ENCODE data around the gene SNAP23.
"Not testable (repeated sequence)": the region's sequence is repeated elsewhere in the genome, so short reads cannot be mapped to it uniquely, and the experiment has no call there.

Gene SNAP23

GRCh38 chr15:42498212-42499068 lies 3.0 kb downstream of the SNAP23 start:
- DNase-seq = no peak

GRCh38 chr15:42499858-42500609 lies 4.6 kb downstream of the SNAP23 start:
- DNase-seq = no peak

- DNase-seq = no peak
These were observed 7.0 kb downstream of the SNAP23 start for GRCh38 chr15:42502477-42502876.

GRCh38 chr15:42503825-42504224 lies 8.4 kb downstream of the SNAP23 start:
- DNase-seq = no peak

GRCh38 chr15:42504631-42505030 lies 9.2 kb downstream of the SNAP23 start:
- no peak for DNase-seq

- no peak for DNase-seq
These were observed 12.1 kb downstream of the SNAP23 start for GRCh38 chr15:42507514-42507913.

GRCh38 chr15:42508263-42508690 lies 12.8 kb downstream of the SNAP23 start:
- no peak for DNase-seq

- DNase-seq = no peak
These were observed 15.0 kb downstream of the SNAP23 start for GRCh38 chr15:42510258-42511006.

- no peak for DNase-seq
These were observed 15.6 kb downstream of the SNAP23 start for GRCh38 chr15:42511007-42511391.

- DNase-seq = no peak
These were observed 27.9 kb downstream of the SNAP23 start for GRCh38 chr15:42523331-42523730.

- no peak for DNase-seq
These were observed 33.5 kb downstream of the SNAP23 start for GRCh38 chr15:42528970-42529369.

GRCh38 chr15:42533246-42533645 lies 37.8 kb downstream of the SNAP23 start:
- no peak for DNase-seq

- DNase-seq = no peak
These were observed 49.6 kb downstream of the SNAP23 start for GRCh38 chr15:42544853-42545629.

GRCh38 chr15:42547918-42548248 lies 52.4 kb downstream of the SNAP23 start:
- DNase-seq = no peak

- DNase-seq = peak; percentile 75
These were observed 53.0 kb downstream of the SNAP23 start, which contains the start of the genes HAUS2 and LRRC57 for GRCh38 chr15:42548249-42549031. Gene HAUS2, plus strand, starts transcription at chr15:42548838. Its CDS starts 35 bp downstream, at chr15:42548873. Gene LRRC57, minus strand, starts transcription at chr15:42548793. Its CDS starts 359 bp downstream, at chr15:42548434.

- DNase-seq = peak; percentile 38
These were observed 53.6 kb downstream of the SNAP23 start for GRCh38 chr15:42549032-42549491.

GRCh38 chr15:42549741-42550392 lies 54.4 kb downstream of the SNAP23 start:
- DNase-seq = no peak

- DNase-seq = no peak
These were observed 58.1 kb downstream of the SNAP23 start for GRCh38 chr15:42553554-42553953.

GRCh38 chr15:42556550-42557207 lies 61.2 kb downstream of the SNAP23 start:
- not testable (repeated sequence) for DNase-seq

GRCh38 chr15:42558739-42559138 lies 63.3 kb downstream of the SNAP23 start:
- DNase-seq = no peak
